GM04503 (cell line): ENCODE measurements around the gene CLCNKB.
"Not testable (repeated sequence)": the region's sequence is repeated elsewhere in the genome, so short reads cannot be mapped to it uniquely, and the experiment has no call there.

Experiments used
- DNase-seq: peaks from one replicate; pipeline ENCODE4 v3.0.0-alpha.2; 2012; ENCODE audit warnings: low read depth

CLCNKB gene

GRCh38 chr1:16043521-16043920, at the start of gene CLCNKB:
CLCNKB (plus strand) TSS chr1:16043782; CDS start chr1:16044493, 711 bp downstream.
- DNase-seq = no peak

GRCh38 chr1:15994081-15994480, 49.5 kb upstream of the CLCNKB start:
- DNase-seq = no peak

GRCh38 chr1:15994590-15995351, 48.8 kb upstream of the CLCNKB start:
- no peak for DNase-seq

GRCh38 chr1:15997076-15997585, 46.5 kb upstream of the CLCNKB start:
- DNase-seq = no peak

GRCh38 chr1:15997637-15998280, 45.8 kb upstream of the CLCNKB start:
- no peak for DNase-seq

GRCh38 chr1:15998929-15999328, 44.7 kb upstream of the CLCNKB start:
- no peak for DNase-seq

- not testable (repeated sequence) for DNase-seq
Observed at GRCh38 chr1:16001274-16001673, 42.3 kb upstream of the CLCNKB start.

- no peak for DNase-seq
Observed at GRCh38 chr1:16005597-16005996, 38.0 kb upstream of the CLCNKB start.

GRCh38 chr1:16006010-16006409, 37.6 kb upstream of the CLCNKB start:
- DNase-seq = no peak

- DNase-seq = no peak
Observed at GRCh38 chr1:16006552-16007485, 36.8 kb upstream of the CLCNKB start.

GRCh38 chr1:16007671-16008341, 35.8 kb upstream of the CLCNKB start:
- no peak for DNase-seq

- DNase-seq = no peak
Observed at GRCh38 chr1:16009030-16009460, 34.5 kb upstream of the CLCNKB start.

GRCh38 chr1:16009678-16010077, 33.9 kb upstream of the CLCNKB start:
- DNase-seq = no peak

- DNase-seq = no peak
Observed at GRCh38 chr1:16010837-16011236, 32.7 kb upstream of the CLCNKB start.

GRCh38 chr1:16011936-16012589, 31.5 kb upstream of the CLCNKB start:
- DNase-seq = no peak

GRCh38 chr1:16012590-16013219, 30.9 kb upstream of the CLCNKB start:
- DNase-seq = no peak

GRCh38 chr1:16013220-16013907, 30.2 kb upstream of the CLCNKB start:
- DNase-seq = no peak

GRCh38 chr1:16013908-16014258, 29.7 kb upstream of the CLCNKB start:
- no peak for DNase-seq

GRCh38 chr1:16014509-16015482, 28.8 kb upstream of the CLCNKB start:
- no peak for DNase-seq
